Right renal pelvis (tissue), 4 donors: ENCODE results near the gene ATG5. TPM values are rescaled to one million over a fixed set of nuclear protein-coding genes. Genes with fewer than 3 reads are reported as not detected.
"Not testable (repeated sequence)": the region's sequence is repeated elsewhere in the genome, so short reads cannot be mapped to it uniquely, and the experiment has no call there.

ENCODE experiments used
- DNase-seq, 4 donors: peaks; one replicate each; pipeline ENCODE4 v3.0.0-alpha.2; 2013; ENCODE audit warnings: low read depth in 4 of 4, low spot score in 3 of 4, missing footprints in 1 of 4
- polyA plus RNA-seq, 4 donors: library from polyadenylated mRNA; unstranded; fragments of 120-200 nt; gene quantifications; one replicate each; pipeline ENCODE4 v1.2.1, GENCODE V29; 2013; ENCODE audit not compliant: insufficient read length in 4 of 4

ATG5 gene
- polyA plus RNA-seq, 4 donors = 47.8 to 58.7 (median 54.5) TPM

GRCh38 chr6:106259748-106260147, 65.8 kb downstream of the ATG5 start:
- DNase-seq = not testable (repeated sequence)

GRCh38 chr6:106258726-106259125, 66.8 kb downstream of the ATG5 start:
- no peak for DNase-seq

GRCh38 chr6:106257195-106257594, 68.4 kb downstream of the ATG5 start:
- DNase-seq = no peak

- no peak for DNase-seq
These were observed 69.2 kb downstream of the ATG5 start for GRCh38 chr6:106256201-106256968.

- no peak for DNase-seq
These were observed 70.3 kb downstream of the ATG5 start for GRCh38 chr6:106255306-106255705.

GRCh38 chr6:106254636-106255035, 70.9 kb downstream of the ATG5 start:
- no peak for DNase-seq

- no peak for DNase-seq
These were observed 71.8 kb downstream of the ATG5 start for GRCh38 chr6:106253731-106254130.

- DNase-seq = no peak
These were observed 72.4 kb downstream of the ATG5 start for GRCh38 chr6:106253172-106253571.

GRCh38 chr6:106252687-106253086, 72.9 kb downstream of the ATG5 start:
- DNase-seq = no peak

- DNase-seq = not testable (repeated sequence)
These were observed 73.9 kb downstream of the ATG5 start for GRCh38 chr6:106251531-106252255.

GRCh38 chr6:106250953-106251352, 74.6 kb downstream of the ATG5 start:
- no peak for DNase-seq

- no peak for DNase-seq
These were observed 75.9 kb downstream of the ATG5 start for GRCh38 chr6:106249658-106250057.

GRCh38 chr6:106247733-106248132, 77.8 kb downstream of the ATG5 start:
- DNase-seq = no peak

GRCh38 chr6:106247293-106247692, 78.3 kb downstream of the ATG5 start:
- no peak for DNase-seq

GRCh38 chr6:106244931-106245330, 80.6 kb downstream of the ATG5 start:
- DNase-seq = no peak

- DNase-seq = no peak
These were observed 81.0 kb downstream of the ATG5 start for GRCh38 chr6:106244521-106244920.

- DNase-seq = no peak
These were observed 82.3 kb downstream of the ATG5 start for GRCh38 chr6:106243261-106243660.

- no peak for DNase-seq
These were observed 84.1 kb downstream of the ATG5 start for GRCh38 chr6:106241498-106241897.

GRCh38 chr6:106237286-106237685, 88.3 kb downstream of the ATG5 start:
- no peak for DNase-seq

- DNase-seq = not testable (repeated sequence)
These were observed 95.6 kb downstream of the ATG5 start for GRCh38 chr6:106229876-106230445.

GRCh38 chr6:106227612-106228507, 97.7 kb downstream of the ATG5 start:
- DNase-seq = no peak
